GM13977 (cell line): ENCODE results near the gene ADTRP.

Experiments
- DNase-seq: peaks from one replicate; pipeline ENCODE4 v3.0.0; 2012; ENCODE audit warnings: low spot score
- in situ Hi-C: fragments of 300-500 bp; cut with MboI; formaldehyde crosslinking; loops from one replicate; pipeline ENCODE4 v1.12.0; 2022; ENCODE audit warnings: low sequenced_read_pairs, low pct_unique_long_range_greater_than_20kb, mixed read lengths, inconsistent platforms; ENCODE audit not compliant: unreplicated experiment
- TF ChIP-seq, protein P1 (sequence below): IDR thresholded peaks from 2 replicates; pipeline ENCODE4 v1.5.1; 2012; ENCODE audit warnings: mild to moderate bottlenecking, control low read depth; ENCODE audit not compliant: insufficient read depth; ENCODE audit errors: extremely low read depth, missing control alignments

The ADTRP gene

DNA sequence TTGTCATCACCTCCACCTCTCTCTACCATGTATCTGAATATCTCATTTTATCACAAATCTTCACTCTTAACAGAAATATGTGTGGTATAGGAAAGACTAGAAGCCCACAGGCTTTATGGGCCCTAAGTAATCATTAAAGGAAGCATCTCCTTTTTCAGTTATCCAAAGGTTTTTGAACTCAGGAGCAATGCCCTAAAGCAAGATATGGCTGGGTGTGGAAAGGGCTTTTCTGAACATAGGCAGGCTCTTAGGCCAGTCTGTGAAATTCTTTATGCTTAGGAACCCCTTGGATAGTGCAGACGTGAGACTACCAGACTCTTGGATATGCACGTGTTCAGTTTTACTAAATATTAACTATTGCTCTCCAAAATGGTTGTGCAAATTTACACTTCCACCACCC, 99.5 kb downstream of the ADTRP start:
- in situ Hi-C loops, result no loop called here
- TF ChIP-seq, protein P1, sequence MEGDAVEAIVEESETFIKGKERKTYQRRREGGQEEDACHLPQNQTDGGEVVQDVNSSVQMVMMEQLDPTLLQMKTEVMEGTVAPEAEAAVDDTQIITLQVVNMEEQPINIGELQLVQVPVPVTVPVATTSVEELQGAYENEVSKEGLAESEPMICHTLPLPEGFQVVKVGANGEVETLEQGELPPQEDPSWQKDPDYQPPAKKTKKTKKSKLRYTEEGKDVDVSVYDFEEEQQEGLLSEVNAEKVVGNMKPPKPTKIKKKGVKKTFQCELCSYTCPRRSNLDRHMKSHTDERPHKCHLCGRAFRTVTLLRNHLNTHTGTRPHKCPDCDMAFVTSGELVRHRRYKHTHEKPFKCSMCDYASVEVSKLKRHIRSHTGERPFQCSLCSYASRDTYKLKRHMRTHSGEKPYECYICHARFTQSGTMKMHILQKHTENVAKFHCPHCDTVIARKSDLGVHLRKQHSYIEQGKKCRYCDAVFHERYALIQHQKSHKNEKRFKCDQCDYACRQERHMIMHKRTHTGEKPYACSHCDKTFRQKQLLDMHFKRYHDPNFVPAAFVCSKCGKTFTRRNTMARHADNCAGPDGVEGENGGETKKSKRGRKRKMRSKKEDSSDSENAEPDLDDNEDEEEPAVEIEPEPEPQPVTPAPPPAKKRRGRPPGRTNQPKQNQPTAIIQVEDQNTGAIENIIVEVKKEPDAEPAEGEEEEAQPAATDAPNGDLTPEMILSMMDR, result no peak
- no peak for DNase-seq

DNA sequence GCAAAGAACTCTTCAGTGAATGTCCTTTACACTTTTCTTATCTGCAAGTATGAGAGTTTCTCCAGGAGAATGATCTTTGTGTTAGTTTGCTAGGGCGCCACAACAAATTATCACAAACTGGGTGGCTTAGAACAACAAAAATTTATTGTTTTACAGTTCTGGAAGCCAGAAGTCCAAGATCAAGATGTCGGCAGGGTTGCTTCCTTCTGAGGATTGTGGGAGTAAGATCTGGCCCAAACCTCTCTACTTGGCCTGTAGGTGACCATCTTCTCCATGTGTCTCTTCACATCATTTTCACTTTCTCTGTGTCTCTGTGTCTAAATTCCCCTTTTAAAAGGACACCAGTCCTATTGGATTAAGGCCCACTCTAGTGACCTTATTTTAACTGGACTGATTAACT, 103.0 kb downstream of the ADTRP start:
- TF ChIP-seq, protein P1, result no peak
- DNase-seq, result no peak
- in situ Hi-C loops, result no loop called here

GRCh38 chr6:11672669-11673068, 105.9 kb downstream of the ADTRP start:
- DNase-seq, result no peak
- TF ChIP-seq, protein P1, result no peak
- in situ Hi-C loops, result loop anchor here (25.0 kb wide), 2 partner anchors 615 to 915 kb away; partner anchors contain the start of gene EDN1

- in situ Hi-C loops, result loop anchor here (25.0 kb wide), 2 partner anchors 615 to 915 kb away; partner anchors contain the start of gene EDN1
- DNase-seq, result no peak
- TF ChIP-seq, protein P1, result no peak
Measured at GRCh38 chr6:11672256-11672655, 106.3 kb downstream of the ADTRP start.

- in situ Hi-C loops, result loop anchor here (25.0 kb wide), 2 partner anchors 618 to 918 kb away; partner anchors contain the start of gene EDN1
- no peak for DNase-seq
- TF ChIP-seq, protein P1, result no peak
Measured at GRCh38 chr6:11669696-11670095, 108.9 kb downstream of the ADTRP start.

DNA sequence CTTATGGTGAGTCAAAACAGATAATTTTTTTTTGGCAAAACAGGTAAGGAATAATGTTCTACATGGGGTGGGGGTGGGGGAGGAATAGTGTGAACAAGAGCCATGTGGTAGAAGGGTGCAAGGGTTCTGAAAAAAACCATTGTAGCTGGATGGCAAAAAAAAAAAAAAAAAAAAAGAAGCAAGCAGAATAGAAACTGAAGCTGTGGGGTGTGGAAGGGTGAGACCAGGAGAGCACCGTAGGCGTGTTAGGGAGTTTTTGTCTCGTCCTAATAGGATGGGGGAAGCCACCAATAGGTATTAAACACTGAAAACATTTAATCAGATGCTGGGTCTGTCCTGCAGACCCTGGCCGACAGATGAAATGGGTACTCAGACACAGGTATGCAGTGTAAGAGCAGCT, 110.1 kb downstream of the ADTRP start:
- no peak for DNase-seq
- in situ Hi-C loops, result loop anchor here (25.0 kb wide), 2 partner anchors 619 to 919 kb away; partner anchors contain the start of gene EDN1
- TF ChIP-seq, protein P1, result no peak
